Activated naive CD8-positive, alpha-beta T cell treated with anti-CD3 and anti-CD28 coated beads for 36 hours (primary cell): Measurements from ENCODE around the gene TC2N. TPM values are rescaled to one million over a fixed set of nuclear protein-coding genes. Genes with fewer than 3 reads are reported as not detected.

Experiments
- DNase-seq: peaks from one replicate; pipeline ENCODE4 v3.0.0; 2021
- H3K27ac Mint-ChIP-seq: one replicate; pipeline ENCODE4 v1.8.0; 2022; ENCODE audit warnings: mild to moderate bottlenecking, moderate library complexity, mixed read lengths
- H3K27me3 Mint-ChIP-seq: one replicate; pipeline ENCODE4 v1.8.0; 2022; ENCODE audit warnings: mild to moderate bottlenecking, mixed read lengths
- H3K36me3 Mint-ChIP-seq: one replicate; pipeline ENCODE4 v1.8.0; 2021; ENCODE audit warnings: mild to moderate bottlenecking, mixed read lengths
- H3K4me1 Mint-ChIP-seq: one replicate; pipeline ENCODE4 v1.8.0; 2021; ENCODE audit warnings: mixed read lengths
- H3K4me3 Mint-ChIP-seq: one replicate; pipeline ENCODE4 v1.8.0; 2022; ENCODE audit warnings: mild to moderate bottlenecking, moderate library complexity, mixed read lengths
- H3K9me3 Mint-ChIP-seq: one replicate; pipeline ENCODE4 v1.8.0; 2022; ENCODE audit warnings: mixed read lengths
- total RNA-seq, 2 experiments: library from RNA; stranded (reverse); gene quantifications; one replicate each; pipeline ENCODE4 v1.2.3, GENCODE V29; 2021

Gene TC2N
- total RNA-seq, 2 experiments from 2014 or later: 16.7 to 17.4 TPM

DNA sequence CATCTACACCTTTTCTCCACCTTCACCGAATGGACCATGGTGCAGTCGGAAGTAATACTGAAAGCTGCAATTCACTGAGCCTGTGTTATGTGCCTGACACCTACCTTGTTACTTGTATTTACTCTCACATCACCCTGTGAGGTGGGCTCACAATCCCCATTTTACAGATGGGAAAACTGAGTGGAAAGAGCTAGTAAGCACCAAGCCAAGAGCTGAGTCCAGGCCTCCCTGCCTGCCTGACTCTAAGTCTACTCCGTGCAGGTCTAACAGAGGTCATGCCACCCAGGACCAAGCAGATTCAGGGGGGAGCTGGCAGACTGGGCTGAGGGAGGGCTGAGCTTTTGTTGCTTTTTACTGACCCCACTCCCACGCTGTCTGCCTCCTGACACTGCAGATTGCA is 29.1 kb upstream of the TC2N start:
- Mint-ChIP-seq H3K27ac (no peak overlapping the region), H3K4me1 (peaks cover 32% of the 10 kb centered on the region), H3K27me3 (no peaks in the 10 kb centered on the region), H3K9me3 (no peaks in the 10 kb centered on the region), H3K36me3 (peaks cover 1% of the 10 kb centered on the region), H3K4me3 (no peak overlapping the region)
- no peak for DNase-seq

DNA sequence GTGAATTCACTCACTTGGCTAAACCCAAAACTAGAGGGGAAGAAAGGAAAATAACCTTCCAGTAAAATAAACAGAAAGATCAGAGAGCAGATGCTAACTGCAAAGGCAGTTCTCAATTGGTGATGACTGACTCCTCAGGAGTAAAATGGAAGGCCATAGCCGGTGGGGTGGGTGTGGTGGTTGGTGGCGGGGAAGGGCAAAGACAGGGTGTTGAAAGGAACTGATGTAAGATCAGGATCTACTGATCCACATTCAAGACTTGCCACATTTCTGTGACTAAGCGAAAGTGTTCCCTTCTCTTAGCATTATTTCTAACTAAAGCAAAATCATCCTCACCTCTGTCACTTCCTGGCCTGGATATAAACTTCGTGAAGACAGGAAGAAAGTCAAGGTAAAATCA is 26.3 kb upstream of the TC2N start:
- Mint-ChIP-seq H3K9me3 (no peaks in the 10 kb centered on the region), H3K4me3 (no peak overlapping the region), H3K27ac (peak overlapping the region; percentile 38), H3K27me3 (no peaks in the 10 kb centered on the region), H3K4me1 (peaks cover 56% of the 10 kb centered on the region), H3K36me3 (peaks cover 1% of the 10 kb centered on the region)
- no peak for DNase-seq

DNA sequence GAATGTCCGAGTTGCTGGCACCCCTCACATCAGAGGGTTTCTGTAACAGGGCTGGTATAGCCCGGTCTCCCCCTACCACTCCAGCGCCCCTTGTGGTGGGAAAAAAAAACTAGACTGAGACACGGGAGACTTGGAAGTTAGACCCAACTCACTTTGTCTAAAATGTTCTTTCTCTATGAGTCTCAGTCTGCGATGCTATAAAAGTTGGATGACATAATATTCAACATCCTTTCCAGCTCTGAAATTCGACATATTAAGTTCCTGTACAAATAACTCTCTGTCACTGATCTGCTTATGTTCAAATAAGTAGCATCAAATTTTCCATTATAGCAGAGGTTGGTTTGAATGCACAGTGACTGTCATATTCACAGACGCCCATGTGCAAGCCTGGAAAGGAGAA is 25.7 kb upstream of the TC2N start:
- H3K4me1 Mint-ChIP-seq: peaks cover 58% of the 10 kb centered on the region
- peaks cover 1% of the 10 kb centered on the region for H3K36me3 Mint-ChIP-seq
- peak overlapping the region; percentile 38 for H3K27ac Mint-ChIP-seq
- no peak for DNase-seq
- no peaks in the 10 kb centered on the region for H3K9me3 Mint-ChIP-seq
- no peak overlapping the region for H3K4me3 Mint-ChIP-seq
- no peaks in the 10 kb centered on the region for H3K27me3 Mint-ChIP-seq

DNA sequence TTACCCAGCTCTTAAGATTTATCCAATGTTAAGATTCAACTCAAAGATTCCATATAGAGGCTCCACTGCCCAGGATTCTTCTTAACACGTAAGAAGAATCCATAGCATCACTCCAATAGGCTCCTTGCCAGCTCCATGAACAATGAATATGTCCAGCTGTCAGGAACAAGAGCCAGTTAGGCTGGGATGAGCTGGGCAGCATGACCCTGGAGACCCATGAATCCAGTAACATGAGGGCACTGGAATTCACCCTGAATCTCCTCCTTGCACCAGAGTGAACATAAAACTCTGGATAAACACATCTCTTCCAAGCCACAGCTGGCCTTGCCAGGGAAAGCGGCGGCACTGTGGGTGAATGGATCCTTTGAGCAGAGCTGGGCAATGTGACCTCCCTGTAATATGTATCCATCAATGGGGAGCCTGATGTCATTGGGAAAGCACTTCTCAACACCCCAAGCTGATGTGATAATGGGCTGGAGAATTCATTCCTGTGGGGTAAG is 24.4 kb upstream of the TC2N start:
- Mint-ChIP-seq H3K27me3 (no peaks in the 10 kb centered on the region), H3K9me3 (no peaks in the 10 kb centered on the region), H3K36me3 (peaks cover 1% of the 10 kb centered on the region), H3K4me1 (peaks cover 64% of the 10 kb centered on the region), H3K27ac (no peak overlapping the region), H3K4me3 (no peak overlapping the region)
- no peak for DNase-seq

DNA sequence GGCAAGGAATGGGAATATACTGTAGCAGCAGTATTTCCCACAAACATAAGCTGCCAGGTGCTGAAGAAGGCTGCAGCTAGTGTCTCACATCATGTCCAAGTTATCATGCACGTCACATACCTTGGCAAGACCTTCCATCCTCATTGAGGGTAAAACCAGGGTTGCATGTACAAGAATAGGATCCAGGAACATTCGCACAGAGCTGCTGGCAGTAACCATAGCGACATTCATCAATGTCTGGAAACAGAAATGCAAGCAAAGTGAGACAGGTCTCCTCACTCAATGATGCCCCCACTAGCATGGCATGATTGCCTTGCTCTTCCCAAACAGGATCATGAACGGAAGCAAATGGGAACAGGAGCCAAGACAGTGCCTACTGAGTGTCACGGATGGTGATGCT is 23.8 kb upstream of the TC2N start:
- Mint-ChIP-seq H3K4me3 (no peak overlapping the region), H3K27me3 (no peaks in the 10 kb centered on the region), H3K9me3 (no peaks in the 10 kb centered on the region), H3K4me1 (peaks cover 63% of the 10 kb centered on the region), H3K27ac (no peak overlapping the region), H3K36me3 (peaks cover 1% of the 10 kb centered on the region)
- no peak for DNase-seq

DNA sequence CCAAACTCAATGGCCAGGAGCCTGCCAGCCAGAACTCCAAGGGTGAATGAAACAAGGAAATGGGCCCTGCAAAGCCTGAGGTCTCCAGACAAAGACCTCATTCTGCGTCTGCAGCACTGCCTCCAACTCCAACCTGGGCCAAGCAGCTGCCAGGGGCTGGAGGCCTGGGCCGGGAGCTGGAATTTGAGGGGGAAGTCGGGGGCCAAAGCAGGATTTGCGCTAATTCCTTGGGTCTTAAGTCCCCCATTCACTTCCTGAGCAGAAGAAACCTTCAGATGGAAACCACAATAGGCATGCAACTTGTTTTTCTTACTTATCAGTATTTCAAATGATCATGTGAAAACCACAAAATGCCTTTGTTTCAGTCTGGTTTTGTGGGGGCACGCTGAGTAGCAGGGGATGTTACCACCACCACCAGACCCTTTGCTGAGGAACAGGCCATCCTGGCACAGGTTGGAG is 23.0 kb upstream of the TC2N start:
- DNase-seq: no peak
- Mint-ChIP-seq H3K36me3 (peaks cover 1% of the 10 kb centered on the region), H3K4me3 (no peak overlapping the region), H3K4me1 (peaks cover 61% of the 10 kb centered on the region), H3K27me3 (no peaks in the 10 kb centered on the region), H3K9me3 (no peaks in the 10 kb centered on the region), H3K27ac (no peak overlapping the region)

DNA sequence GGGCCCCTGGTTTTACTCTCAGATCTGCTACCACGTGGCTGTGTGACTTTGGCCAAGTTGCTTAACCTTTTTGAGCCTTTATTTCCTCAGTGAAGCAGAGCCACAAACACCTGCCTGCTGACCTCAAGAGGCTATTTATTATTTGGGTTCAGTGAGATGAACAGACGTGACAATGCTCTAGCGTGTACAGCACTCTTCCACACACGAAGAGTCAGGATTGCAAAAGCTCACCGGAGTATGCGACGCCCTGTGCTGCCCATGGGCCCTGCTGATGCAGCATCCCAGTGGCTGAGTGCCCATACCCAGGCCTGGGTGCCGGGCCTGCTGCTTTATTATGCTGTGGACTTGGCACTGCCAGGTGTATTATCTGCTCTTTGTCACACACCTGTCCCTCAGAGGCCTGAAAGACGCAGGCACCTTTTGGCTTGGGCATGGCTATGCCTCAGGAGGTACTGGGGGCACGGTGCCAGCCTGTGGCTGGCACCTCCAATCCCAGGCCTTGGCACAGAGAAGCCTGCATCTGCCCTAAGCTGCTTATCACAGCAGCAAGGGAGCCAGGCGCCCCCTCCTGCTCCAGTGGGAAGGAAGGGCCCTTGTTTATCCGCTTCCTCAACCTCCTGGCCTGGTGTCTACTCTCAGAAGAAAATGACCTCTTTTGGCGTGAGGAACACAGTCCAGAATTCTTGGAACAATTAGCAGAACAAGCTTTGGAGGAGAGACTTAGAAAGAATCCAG is 22.3 kb upstream of the TC2N start:
- H3K4me1 Mint-ChIP-seq: peaks cover 61% of the 10 kb centered on the region
- no peak overlapping the region for H3K27ac Mint-ChIP-seq
- H3K27me3 Mint-ChIP-seq: no peaks in the 10 kb centered on the region
- H3K9me3 Mint-ChIP-seq: no peaks in the 10 kb centered on the region
- no peak for DNase-seq
- H3K36me3 Mint-ChIP-seq: peaks cover 1% of the 10 kb centered on the region
- no peak overlapping the region for H3K4me3 Mint-ChIP-seq

DNA sequence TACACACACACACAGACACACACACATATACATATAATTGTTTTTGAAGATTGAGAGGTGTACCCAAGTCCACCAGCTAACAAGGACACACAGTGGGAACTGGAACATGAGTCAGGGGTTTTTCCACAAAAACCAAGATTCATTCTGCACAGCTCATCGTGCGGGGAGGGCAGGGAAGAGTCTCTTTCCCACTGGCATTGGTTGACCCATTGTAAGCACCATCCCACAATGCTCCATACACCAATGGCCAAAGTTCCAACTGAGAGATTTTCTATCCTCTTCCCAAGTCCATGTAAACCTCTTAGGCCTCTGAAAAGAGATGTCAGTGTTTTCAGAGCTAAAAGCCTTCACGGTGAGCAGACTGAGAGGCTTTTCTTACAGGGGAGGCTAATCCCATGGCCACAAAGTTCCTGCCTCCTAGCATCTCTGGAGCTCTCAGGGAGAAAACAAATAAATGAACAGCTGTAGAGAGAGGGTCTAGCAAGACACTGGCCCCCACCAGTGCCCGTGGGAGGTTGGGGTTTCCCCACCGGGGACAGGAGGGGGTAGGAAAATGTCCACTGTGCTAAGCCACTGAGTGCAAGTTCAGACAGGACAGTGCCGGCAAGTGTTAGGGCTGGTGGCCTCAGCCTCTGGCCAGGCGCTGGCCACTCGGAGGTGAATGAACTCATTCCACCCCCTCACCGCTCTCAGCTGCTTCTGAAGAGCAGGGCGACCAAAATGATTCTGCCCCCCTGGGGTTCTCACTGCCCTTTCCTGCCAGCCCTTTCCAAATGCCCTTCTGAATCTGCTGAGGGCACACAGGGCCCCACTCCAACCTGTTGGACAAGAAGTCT is 21.5 kb upstream of the TC2N start:
- Mint-ChIP-seq H3K4me1 (peaks cover 61% of the 10 kb centered on the region), H3K27ac (no peak overlapping the region), H3K36me3 (peaks cover 1% of the 10 kb centered on the region), H3K9me3 (no peaks in the 10 kb centered on the region), H3K4me3 (no peak overlapping the region), H3K27me3 (no peaks in the 10 kb centered on the region)
- no peak for DNase-seq

DNA sequence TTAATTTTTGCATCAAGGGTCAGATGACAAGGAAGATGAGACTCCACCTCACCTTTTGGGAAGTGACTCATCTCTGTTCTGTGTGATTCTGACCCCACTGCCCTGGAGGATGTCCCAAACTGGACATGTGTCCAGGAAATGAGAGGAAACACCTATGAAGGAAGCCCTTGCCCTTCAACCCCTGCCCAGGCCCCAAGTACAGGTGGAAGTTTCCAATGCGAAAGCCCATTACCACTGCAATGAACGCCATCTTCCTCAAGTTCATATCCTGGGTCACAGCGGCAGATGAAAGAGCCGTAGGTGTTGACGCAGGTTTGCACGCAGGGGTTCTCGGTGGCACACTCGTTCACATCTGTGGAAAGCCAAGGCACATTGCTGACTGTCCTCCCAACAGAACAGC is 19.6 kb upstream of the TC2N start:
- H3K27ac Mint-ChIP-seq: no peak overlapping the region
- no peaks in the 10 kb centered on the region for H3K36me3 Mint-ChIP-seq
- H3K4me1 Mint-ChIP-seq: peaks cover 44% of the 10 kb centered on the region
- H3K27me3 Mint-ChIP-seq: no peaks in the 10 kb centered on the region
- no peak for DNase-seq
- no peaks in the 10 kb centered on the region for H3K9me3 Mint-ChIP-seq
- no peak overlapping the region for H3K4me3 Mint-ChIP-seq

DNA sequence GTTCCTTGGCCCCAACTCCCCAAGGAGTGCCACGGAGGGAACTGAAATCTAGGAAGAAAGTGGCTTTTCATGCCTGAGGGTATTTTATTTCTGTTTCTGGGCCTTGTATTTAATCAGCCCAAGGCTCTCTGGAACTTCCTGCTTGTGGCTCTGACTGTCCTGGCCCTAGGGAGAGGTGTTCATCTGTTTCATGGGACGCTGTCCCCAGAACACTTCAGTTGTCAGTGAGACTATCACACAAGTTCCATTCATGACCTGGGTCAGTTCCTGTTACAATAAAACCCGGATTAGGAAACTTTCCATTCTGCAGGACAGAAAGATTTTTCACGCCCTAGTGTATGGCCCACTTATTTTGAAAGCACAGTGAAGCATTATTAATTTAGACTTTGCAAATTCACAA is 18.5 kb upstream of the TC2N start:
- no peak overlapping the region for H3K27ac Mint-ChIP-seq
- H3K4me3 Mint-ChIP-seq: no peak overlapping the region
- peaks cover 2% of the 10 kb centered on the region for H3K36me3 Mint-ChIP-seq
- peaks cover 40% of the 10 kb centered on the region for H3K4me1 Mint-ChIP-seq
- peaks cover 2% of the 10 kb centered on the region for H3K9me3 Mint-ChIP-seq
- no peaks in the 10 kb centered on the region for H3K27me3 Mint-ChIP-seq
- no peak for DNase-seq

DNA sequence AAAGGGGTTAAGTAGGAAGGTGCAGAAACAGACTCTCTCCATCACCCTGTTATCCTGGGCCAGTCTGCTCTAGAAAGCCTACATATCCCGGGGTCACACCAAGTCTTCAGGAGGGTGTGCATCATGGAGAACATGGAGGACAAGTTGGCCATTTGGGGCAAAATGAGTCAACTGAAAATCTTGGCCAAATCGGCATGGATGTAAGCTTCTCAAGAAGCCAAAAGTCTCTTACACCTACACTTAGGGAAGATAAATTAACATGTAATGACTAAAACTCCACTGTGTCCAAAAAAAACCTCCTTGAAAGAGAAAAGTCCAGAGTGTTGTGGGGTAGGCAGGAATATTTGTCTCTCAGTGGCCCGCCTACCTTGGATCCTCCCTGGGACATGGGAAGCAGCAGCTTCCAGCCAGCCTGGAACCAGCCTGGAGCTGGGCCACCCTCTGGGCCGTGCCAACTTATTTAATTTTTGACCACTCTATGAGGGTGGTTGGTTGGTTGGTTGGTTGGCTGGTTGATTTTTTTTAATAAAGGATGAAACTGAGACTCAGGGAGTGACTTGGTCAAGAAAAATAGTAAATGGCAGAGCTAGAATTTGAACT is 17.9 kb upstream of the TC2N start:
- H3K36me3 Mint-ChIP-seq: peaks cover 2% of the 10 kb centered on the region
- H3K27ac Mint-ChIP-seq: no peak overlapping the region
- peaks cover 2% of the 10 kb centered on the region for H3K9me3 Mint-ChIP-seq
- no peak for DNase-seq
- H3K4me3 Mint-ChIP-seq: no peak overlapping the region
- H3K27me3 Mint-ChIP-seq: no peaks in the 10 kb centered on the region
- peaks cover 39% of the 10 kb centered on the region for H3K4me1 Mint-ChIP-seq

DNA sequence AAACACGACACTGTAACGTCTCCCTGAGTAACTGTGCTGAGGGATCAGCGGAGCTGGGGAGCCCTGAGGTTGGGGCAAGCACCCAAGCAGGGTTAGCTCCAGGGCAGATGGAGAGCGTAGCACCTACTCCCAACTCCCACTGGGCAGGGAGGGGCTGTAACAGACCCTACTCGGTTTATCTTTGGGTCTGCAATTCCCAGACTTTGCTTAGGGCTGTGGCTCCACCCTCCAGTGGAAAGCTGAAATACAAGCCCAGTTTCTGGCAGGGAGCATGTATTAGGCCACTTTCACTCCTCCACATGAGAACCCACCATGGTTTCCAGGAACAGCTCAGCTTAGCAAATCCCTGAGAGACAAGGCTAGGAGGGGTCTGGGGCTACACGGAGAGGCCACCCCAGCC is 17.3 kb upstream of the TC2N start:
- no peaks in the 10 kb centered on the region for H3K27me3 Mint-ChIP-seq
- H3K9me3 Mint-ChIP-seq: peaks cover 2% of the 10 kb centered on the region

DNA sequence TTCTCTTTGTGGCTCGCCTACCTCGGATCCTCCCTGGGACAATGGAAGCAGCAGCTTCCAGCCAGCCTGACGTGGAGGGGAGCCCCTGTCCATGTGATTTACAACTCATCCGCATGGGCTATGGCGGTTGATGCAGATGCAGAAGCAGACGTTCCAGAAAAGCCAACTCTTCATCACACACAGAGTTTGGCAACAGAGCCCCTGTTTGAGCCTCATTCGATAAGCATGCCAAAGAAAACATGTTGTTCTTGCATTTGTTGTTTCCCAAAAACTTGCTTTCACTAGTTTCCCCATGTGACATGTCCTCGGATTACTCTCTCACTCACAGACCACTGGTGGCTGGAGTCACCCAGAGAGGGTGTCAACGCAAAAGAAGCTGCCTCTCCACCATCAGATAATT is 16.4 kb upstream of the TC2N start:
- H3K36me3 Mint-ChIP-seq: peaks cover 2% of the 10 kb centered on the region
- H3K4me3 Mint-ChIP-seq: no peak overlapping the region
- H3K9me3 Mint-ChIP-seq: peaks cover 2% of the 10 kb centered on the region
- no peak for DNase-seq
- H3K27ac Mint-ChIP-seq: no peak overlapping the region
- no peaks in the 10 kb centered on the region for H3K27me3 Mint-ChIP-seq
- H3K4me1 Mint-ChIP-seq: peaks cover 29% of the 10 kb centered on the region

More for the DNA sequence above, 17.3 kb upstream of the TC2N start:
- Mint-ChIP-seq H3K4me3 (no peak overlapping the region), H3K4me1 (peaks cover 37% of the 10 kb centered on the region), H3K36me3 (peaks cover 2% of the 10 kb centered on the region), H3K27ac (no peak overlapping the region)
- DNase-seq: no peak

DNA sequence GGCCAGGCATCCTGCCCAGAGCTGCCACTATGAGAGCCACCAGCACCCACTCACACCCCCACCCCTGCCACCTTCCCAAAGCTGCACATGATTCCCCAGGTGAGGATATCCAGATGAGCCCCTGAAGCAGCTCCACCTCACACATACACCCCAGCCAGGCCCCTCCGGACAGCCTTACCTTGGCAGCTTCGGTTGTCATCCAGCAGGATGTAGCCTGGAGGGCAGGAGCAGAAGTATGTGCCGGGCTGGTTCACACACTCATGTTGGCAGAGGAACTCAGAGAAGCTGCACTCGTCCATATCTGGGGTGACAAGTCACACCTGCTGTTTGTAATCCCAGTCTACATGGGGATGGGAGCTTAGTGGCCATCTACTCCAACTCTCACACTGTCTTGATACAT is 15.4 kb upstream of the TC2N start:
- no peak overlapping the region for H3K27ac Mint-ChIP-seq
- H3K4me3 Mint-ChIP-seq: no peak overlapping the region
- H3K4me1 Mint-ChIP-seq: peaks cover 26% of the 10 kb centered on the region
- H3K9me3 Mint-ChIP-seq: peaks cover 2% of the 10 kb centered on the region
- H3K27me3 Mint-ChIP-seq: no peaks in the 10 kb centered on the region
- DNase-seq: no peak
- H3K36me3 Mint-ChIP-seq: peaks cover 2% of the 10 kb centered on the region

DNA sequence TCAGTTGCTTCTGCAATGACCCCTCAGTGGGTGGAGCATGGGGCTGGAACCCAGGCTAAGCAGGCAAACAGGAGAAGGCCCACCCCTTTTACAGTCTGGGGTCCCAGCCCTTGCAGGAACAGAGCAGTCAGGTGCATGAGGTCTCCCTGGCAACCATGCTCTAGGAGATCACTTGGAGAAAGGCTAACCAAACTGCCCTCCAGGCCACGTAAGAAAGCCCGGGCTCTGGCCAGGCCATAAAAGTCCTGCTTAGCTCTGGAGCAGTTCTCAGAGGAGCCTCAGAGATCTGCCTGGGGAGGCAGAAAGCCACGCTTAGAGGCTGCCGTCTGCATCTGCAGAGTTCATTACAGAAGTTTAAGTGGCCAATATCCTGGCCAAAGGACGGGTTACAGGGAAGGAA is 15.0 kb upstream of the TC2N start:
- Mint-ChIP-seq H3K27me3 (no peaks in the 10 kb centered on the region), H3K4me3 (no peak overlapping the region), H3K36me3 (peaks cover 2% of the 10 kb centered on the region), H3K9me3 (peaks cover 2% of the 10 kb centered on the region), H3K4me1 (peaks cover 28% of the 10 kb centered on the region), H3K27ac (no peak overlapping the region)
- no peak for DNase-seq
